Activated CD8-positive, alpha-beta memory T cell treated with anti-CD3 and anti-CD28 coated beads, Interleukin-2, amount 50 U/mL, for 1 hour (primary cell): ENCODE data around the gene RPAIN.

Source experiments
- DNase-seq: peaks from one replicate; pipeline ENCODE4 v3.0.0-alpha.2; 2020; ENCODE audit errors: extremely low read depth

The RPAIN gene

GRCh38 chr17:5419959-5420653 lies at the start of gene RPAIN:
Gene RPAIN, plus strand, starts transcription at chr17:5420182. Its CDS starts 29 bp downstream, at chr17:5420211.
- DNase-seq: peak; percentile 70

- DNase-seq: no peak
Observed at GRCh38 chr17:5370411-5370810, 49.6 kb upstream of the RPAIN start.

- DNase-seq: no peak
Observed at GRCh38 chr17:5373112-5373511, 46.9 kb upstream of the RPAIN start.

- DNase-seq: no peak
Observed at GRCh38 chr17:5378566-5379207, 41.3 kb upstream of the RPAIN start.

GRCh38 chr17:5379351-5380107 lies 40.5 kb upstream of the RPAIN start:
- no peak for DNase-seq

GRCh38 chr17:5380491-5381135 lies 39.4 kb upstream of the RPAIN start:
- no peak for DNase-seq

- DNase-seq: no peak
Observed at GRCh38 chr17:5381542-5381941, 38.4 kb upstream of the RPAIN start.

- no peak for DNase-seq
Observed at GRCh38 chr17:5391678-5392077, 28.3 kb upstream of the RPAIN start.

- no peak for DNase-seq
Observed at GRCh38 chr17:5396612-5397011, 23.4 kb upstream of the RPAIN start.

GRCh38 chr17:5399767-5400166 lies 20.2 kb upstream of the RPAIN start:
- no peak for DNase-seq

- DNase-seq: no peak
Observed at GRCh38 chr17:5405400-5405799, 14.6 kb upstream of the RPAIN start.

- no peak for DNase-seq
Observed at GRCh38 chr17:5408186-5408585, 11.8 kb upstream of the RPAIN start.

- no peak for DNase-seq
Observed at GRCh38 chr17:5410594-5411272, 9.2 kb upstream of the RPAIN start.

GRCh38 chr17:5413682-5414081 lies 6.3 kb upstream of the RPAIN start:
- DNase-seq: no peak

- DNase-seq: no peak
Observed at GRCh38 chr17:5416901-5417300, 3.1 kb upstream of the RPAIN start.

- DNase-seq: peak; percentile 45
Observed at GRCh38 chr17:5418858-5419355, 1.1 kb upstream of the RPAIN start.

- DNase-seq: peak; percentile 87
Observed at GRCh38 chr17:5419356-5419958, 525 bp upstream of the RPAIN start, which contains the start of gene NUP88. Gene NUP88, minus strand, starts transcription at chr17:5419662. Its CDS starts 12 bp downstream, at chr17:5419650.

- DNase-seq: no peak
Observed at GRCh38 chr17:5422505-5422904, 2.5 kb downstream of the RPAIN start.

GRCh38 chr17:5424909-5425308 lies 4.9 kb downstream of the RPAIN start:
- DNase-seq: no peak

GRCh38 chr17:5425826-5426225 lies 5.8 kb downstream of the RPAIN start:
- no peak for DNase-seq
